Mammary epithelial cell (primary cell): ENCODE data around the gene NHLRC1.

Experiments
- EZH2 ChIP-seq: IDR thresholded peaks from 2 replicates; pipeline ENCODE4 v1.6.1; 2012; ENCODE audit warnings: low read length, inconsistent platforms, borderline replicate concordance
- TF ChIP-seq, protein P1 (sequence below), 2 donors: IDR thresholded peaks in 1 of 2; conservative IDR thresholded peaks in 1 of 2; 2 replicates each; pipeline ENCODE4 v1.5.1; 2011 to 2012; ENCODE audit warnings: inconsistent platforms in 2 of 2, low read length in 2 of 2, mild to moderate bottlenecking in 2 of 2, control low read depth in 1 of 2, low read depth in 1 of 2; ENCODE audit not compliant: insufficient read depth in 1 of 2; ENCODE audit errors: extremely low read depth in 1 of 2

DNA sequence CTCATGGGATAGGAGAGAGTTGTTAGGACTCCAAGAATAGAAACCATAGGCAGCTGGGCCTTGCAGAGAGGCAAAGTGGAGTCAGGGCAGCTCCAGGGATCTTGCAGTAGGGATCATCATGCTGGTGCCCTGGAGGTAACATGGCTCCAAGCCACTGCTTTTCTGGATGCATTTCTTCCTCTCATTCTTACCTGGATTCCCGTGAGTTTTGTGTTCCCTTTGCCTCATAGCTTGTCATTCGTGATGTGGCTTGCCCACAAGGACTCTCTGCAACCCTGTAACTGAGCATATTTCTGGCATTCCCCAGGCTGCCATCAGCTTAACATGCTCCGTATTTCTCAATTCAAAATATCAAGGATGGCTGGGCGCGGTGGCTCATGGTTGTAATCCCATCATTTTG is 5.3 kb downstream of the NHLRC1 start:
- TF ChIP-seq, protein P1, sequence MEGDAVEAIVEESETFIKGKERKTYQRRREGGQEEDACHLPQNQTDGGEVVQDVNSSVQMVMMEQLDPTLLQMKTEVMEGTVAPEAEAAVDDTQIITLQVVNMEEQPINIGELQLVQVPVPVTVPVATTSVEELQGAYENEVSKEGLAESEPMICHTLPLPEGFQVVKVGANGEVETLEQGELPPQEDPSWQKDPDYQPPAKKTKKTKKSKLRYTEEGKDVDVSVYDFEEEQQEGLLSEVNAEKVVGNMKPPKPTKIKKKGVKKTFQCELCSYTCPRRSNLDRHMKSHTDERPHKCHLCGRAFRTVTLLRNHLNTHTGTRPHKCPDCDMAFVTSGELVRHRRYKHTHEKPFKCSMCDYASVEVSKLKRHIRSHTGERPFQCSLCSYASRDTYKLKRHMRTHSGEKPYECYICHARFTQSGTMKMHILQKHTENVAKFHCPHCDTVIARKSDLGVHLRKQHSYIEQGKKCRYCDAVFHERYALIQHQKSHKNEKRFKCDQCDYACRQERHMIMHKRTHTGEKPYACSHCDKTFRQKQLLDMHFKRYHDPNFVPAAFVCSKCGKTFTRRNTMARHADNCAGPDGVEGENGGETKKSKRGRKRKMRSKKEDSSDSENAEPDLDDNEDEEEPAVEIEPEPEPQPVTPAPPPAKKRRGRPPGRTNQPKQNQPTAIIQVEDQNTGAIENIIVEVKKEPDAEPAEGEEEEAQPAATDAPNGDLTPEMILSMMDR (conservative IDR thresholded peaks at IDR 0.05 in 1 of 2, IDR thresholded peaks at IDR 0.05 in 1 of 2; ENCODE audit: extremely low read depth in 1 of 2, insufficient read depth in 1 of 2, low read depth in 1 of 2, low read length in 2 of 2) = no peak
- no peak for TF ChIP-seq EZH2
